Tibial artery (tissue), 4 donors: Measurements from ENCODE around the gene NHSL2.

ENCODE experiments used
- DNase-seq, 2 donors: peaks; one replicate each; pipeline ENCODE4 v3.0.0-alpha.2; 2019
- H3K27ac ChIP-seq, 2 donors: fragments of 200-600 bp; sonication (generic) in 1 of 2; 1 replicate in 1 of 2; 2 replicates in 1 of 2; pipeline ENCODE4 v1.5.1; 2018 to 2019; ENCODE audit warnings: mild to moderate bottlenecking in 1 of 2
- H3K27me3 ChIP-seq, 2 donors: fragments of 200-600 bp; sonication (generic) in 1 of 2; one replicate each; pipeline versions ENCODE4 v1.5.1 to v1.6.0; 2016 to 2019
- H3K36me3 ChIP-seq, 3 donors: fragments of 200-600 bp; sonication (generic) in 2 of 3; one replicate each; pipeline ENCODE4 v1.5.1; 2016 to 2019; ENCODE audit warnings: mild to moderate bottlenecking in 2 of 3
- H3K4me1 ChIP-seq, 4 donors: fragments of 200-600 bp; sonication (generic) in 2 of 4; 1 replicate in 3 of 4; 2 replicates in 1 of 4; pipeline ENCODE4 v1.5.1; 2016 to 2019
- H3K4me3 ChIP-seq, 2 donors: fragments of 200-600 bp; sonication (generic) in 1 of 2; 1 replicate in 1 of 2; 2 replicates in 1 of 2; pipeline ENCODE4 v1.5.1; 2018 to 2019; ENCODE audit warnings: mild to moderate bottlenecking in 2 of 2
- H3K9me3 ChIP-seq, 3 donors: fragments of 200-600 bp; sonication (generic) in 1 of 3; one replicate each; pipeline ENCODE4 v1.5.1; 2016 to 2019
- intact Hi-C: fragments of 100-400 bp; cut with DNase I; formaldehyde crosslinking; loops from one replicate; pipeline ENCODE4 v1.15.0; 2023; ENCODE audit warnings: low total_unique reads
- TF ChIP-seq, protein P1 (sequence below), 2 experiments: fragments of 200-600 bp in 1 of 2; fragments of 450-650 bp in 1 of 2; IDR thresholded peaks; one replicate each; pipeline ENCODE4 v1.5.1; 2017 to 2019; ENCODE audit warnings: antibody characterized with exemption in 2 of 2, mild to moderate bottlenecking in 1 of 2, moderate library complexity in 1 of 2

The NHSL2 gene

GRCh38 chrX:72037601-72038000 lies 127.0 kb downstream of the NHSL2 start:
- no peak for DNase-seq

GRCh38 chrX:72038016-72038415 lies 127.4 kb downstream of the NHSL2 start:
- H3K27ac ChIP-seq: no peak overlapping the region
- H3K27me3 ChIP-seq: no peaks in the 10 kb centered on the region
- DNase-seq: no peak
- H3K36me3 ChIP-seq: no peaks in the 10 kb centered on the region
- H3K9me3 ChIP-seq: peaks cover 0 to 18% (median 3%) of the 10 kb centered on the region in 3 donors
- H3K4me1 ChIP-seq: peaks cover 5 to 29% (median 11%) of the 10 kb centered on the region in 4 donors
- H3K4me3 ChIP-seq: no peak overlapping the region
- intact Hi-C loops: no loop called here
- TF ChIP-seq, protein P1, sequence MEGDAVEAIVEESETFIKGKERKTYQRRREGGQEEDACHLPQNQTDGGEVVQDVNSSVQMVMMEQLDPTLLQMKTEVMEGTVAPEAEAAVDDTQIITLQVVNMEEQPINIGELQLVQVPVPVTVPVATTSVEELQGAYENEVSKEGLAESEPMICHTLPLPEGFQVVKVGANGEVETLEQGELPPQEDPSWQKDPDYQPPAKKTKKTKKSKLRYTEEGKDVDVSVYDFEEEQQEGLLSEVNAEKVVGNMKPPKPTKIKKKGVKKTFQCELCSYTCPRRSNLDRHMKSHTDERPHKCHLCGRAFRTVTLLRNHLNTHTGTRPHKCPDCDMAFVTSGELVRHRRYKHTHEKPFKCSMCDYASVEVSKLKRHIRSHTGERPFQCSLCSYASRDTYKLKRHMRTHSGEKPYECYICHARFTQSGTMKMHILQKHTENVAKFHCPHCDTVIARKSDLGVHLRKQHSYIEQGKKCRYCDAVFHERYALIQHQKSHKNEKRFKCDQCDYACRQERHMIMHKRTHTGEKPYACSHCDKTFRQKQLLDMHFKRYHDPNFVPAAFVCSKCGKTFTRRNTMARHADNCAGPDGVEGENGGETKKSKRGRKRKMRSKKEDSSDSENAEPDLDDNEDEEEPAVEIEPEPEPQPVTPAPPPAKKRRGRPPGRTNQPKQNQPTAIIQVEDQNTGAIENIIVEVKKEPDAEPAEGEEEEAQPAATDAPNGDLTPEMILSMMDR (IDR thresholded peaks at IDR 0.05): no peak

More at GRCh38 chrX:72037601-72038000, 127.0 kb downstream of the NHSL2 start:
- Histone ChIP-seq H3K9me3 (peaks cover 0 to 18% (median 5%) of the 10 kb centered on the region in 3 donors), H3K4me1 (peaks cover 5 to 25% (median 9%) of the 10 kb centered on the region in 4 donors), H3K4me3 (no peak overlapping the region), H3K27me3 (no peaks in the 10 kb centered on the region), H3K36me3 (no peaks in the 10 kb centered on the region), H3K27ac (no peak overlapping the region)
- intact Hi-C loops: no loop called here
- TF ChIP-seq, protein P1 (IDR thresholded peaks at IDR 0.05): no peak

- DNase-seq: no peak
- Histone ChIP-seq H3K27me3 (no peaks in the 10 kb centered on the region), H3K36me3 (no peaks in the 10 kb centered on the region), H3K4me1 (peaks cover 5 to 31% (median 11%) of the 10 kb centered on the region in 4 donors), H3K27ac (no peak overlapping the region), H3K4me3 (no peak overlapping the region), H3K9me3 (peaks cover 0 to 18% (median 0%) of the 10 kb centered on the region in 3 donors)
- TF ChIP-seq, protein P1 (IDR thresholded peaks at IDR 0.05): no peak
- intact Hi-C loops: no loop called here
Observed at GRCh38 chrX:72038868-72039267, 128.2 kb downstream of the NHSL2 start.

DNA sequence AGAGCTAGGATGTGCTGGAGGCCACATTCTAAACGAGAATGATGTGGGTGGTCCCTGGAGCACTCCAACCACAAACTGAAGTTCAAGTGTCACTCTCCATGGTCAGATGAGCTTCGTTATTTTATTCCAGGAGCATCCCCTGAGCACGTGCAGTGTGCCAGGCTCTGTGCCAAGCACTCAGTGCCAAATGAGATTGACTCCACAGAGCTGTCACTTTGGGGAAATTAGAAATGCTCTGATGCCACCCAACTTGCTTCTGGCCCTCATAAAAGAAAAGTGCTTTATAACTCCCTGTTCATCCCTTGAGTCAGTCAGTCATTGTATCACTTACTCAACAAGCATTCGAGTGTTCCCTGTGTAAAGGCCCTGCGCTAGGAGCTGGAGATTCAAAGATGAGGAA lies 129.9 kb downstream of the NHSL2 start:
- DNase-seq: no peak
- intact Hi-C loops: no loop called here
- Histone ChIP-seq H3K9me3 (peaks cover 0 to 18% (median 0%) of the 10 kb centered on the region in 3 donors), H3K27ac (peak overlapping the region; percentile 70 to 76), H3K36me3 (no peaks in the 10 kb centered on the region), H3K27me3 (no peaks in the 10 kb centered on the region), H3K4me1 (peaks cover 5 to 38% (median 16%) of the 10 kb centered on the region in 4 donors), H3K4me3 (no peak overlapping the region)
- TF ChIP-seq, protein P1 (IDR thresholded peaks at IDR 0.05): no peak

GRCh38 chrX:72041176-72041575 lies 130.5 kb downstream of the NHSL2 start:
- TF ChIP-seq, protein P1 (IDR thresholded peaks at IDR 0.05): no peak
- peaks cover 0 to 14% (median 0%) of the 10 kb centered on the region in 3 donors for H3K9me3 ChIP-seq
- H3K4me3 ChIP-seq: no peak overlapping the region
- H3K36me3 ChIP-seq: no peaks in the 10 kb centered on the region
- intact Hi-C loops: no loop called here
- peak overlapping the region; percentile 70 to 76 for H3K27ac ChIP-seq
- no peak for DNase-seq
- H3K4me1 ChIP-seq: peaks cover 5 to 45% (median 16%) of the 10 kb centered on the region in 4 donors
- H3K27me3 ChIP-seq: no peaks in the 10 kb centered on the region
